Stomach (tissue), 9 donors: ENCODE measurements around the gene ZIC1. TPM values are rescaled to one million over a fixed set of nuclear protein-coding genes. Genes with fewer than 3 reads are reported as not detected.

Source experiments
- DNase-seq, 2 donors: peaks; one replicate each; pipeline versions ENCODE4 v3.0.0 to v3.0.0-alpha.2; 2013 to 2019
- H3K27ac ChIP-seq, 5 donors: fragments of 200-600 bp in 4 of 5; sonication (generic) in 4 of 5; one replicate each; pipeline ENCODE4 v1.5.1; 2013 to 2019; ENCODE audit warnings: mild to moderate bottlenecking in 1 of 5, moderate library complexity in 1 of 5
- H3K27me3 ChIP-seq, 3 donors: fragments of 200-600 bp; sonication (generic); one replicate each; pipeline ENCODE4 v1.5.1; 2017 to 2019; ENCODE audit warnings: mixed run types in 1 of 3
- H3K36me3 ChIP-seq, 4 donors: fragments of 200-600 bp; sonication (generic); 1 replicate in 3 of 4; 2 replicates in 1 of 4; pipeline ENCODE4 v1.5.1; 2016 to 2019
- H3K4me1 ChIP-seq, 4 donors: fragments of 200-600 bp; sonication (generic); one replicate each; pipeline ENCODE4 v1.5.1; 2016 to 2019
- H3K4me3 ChIP-seq, 4 donors: fragments of 200-600 bp; sonication (generic) in 3 of 4; one replicate each; pipeline ENCODE4 v1.5.1; 2016 to 2019; ENCODE audit warnings: mild to moderate bottlenecking in 1 of 4
- H3K9me3 ChIP-seq, 4 donors: fragments of 200-600 bp; sonication (generic); one replicate each; pipeline ENCODE4 v1.5.1; 2016 to 2019
- EP300 ChIP-seq: sonication (generic); formaldehyde crosslinking; IDR thresholded peaks from one replicate; pipeline ENCODE4 v1.6.1; 2017; ENCODE audit warnings: antibody characterized with exemption
- POLR2A ChIP-seq, 4 donors: fragments of 450-650 bp; IDR thresholded peaks; one replicate each; pipeline ENCODE4 v1.6.1; 2016; ENCODE audit warnings: antibody characterized with exemption in 4 of 4, control low read depth in 2 of 4, mild to moderate bottlenecking in 1 of 4, moderate library complexity in 1 of 4
- POLR2AphosphoS5 ChIP-seq, 3 donors: sonication (generic); formaldehyde crosslinking; IDR thresholded peaks; one replicate each; pipeline ENCODE4 v1.6.1; 2016; ENCODE audit warnings: antibody characterized with exemption in 3 of 3
- WGBS, 5 donors: extraction: QIAGEN DNeasy Blood & Tissue Kit in 3 of 5; methylation state at CpG; one replicate each; pipeline versions ENCODE4 v1.1.5 to v1.1.7; 2013 to 2018; 5-methylcytosine and 5-hydroxymethylcytosine counted together
- intact Hi-C: fragments of 100-400 bp; cut with DNase I; formaldehyde crosslinking; loops from one replicate; pipeline ENCODE4 v1.15.1; 2023; ENCODE audit warnings: low total_unique reads
- polyA plus RNA-seq, 3 donors: library from polyadenylated mRNA; stranded (reverse); fragments of 200-250 nt; gene quantifications; one replicate each; pipeline ENCODE4 v1.2.3, GENCODE V29; 2013
- total RNA-seq, 5 donors: library from RNA; depleted of rRNA; stranded (reverse); fragments of >200 nt; gene quantifications; one replicate each; pipeline versions ENCODE4 v1.1.0 to v1.2.3, GENCODE V29; 2014 to 2016
- TF ChIP-seq, protein P1 (sequence below), 7 experiments: fragments of 450-650 bp in 4 of 7; fragments of 200-600 bp in 3 of 7; sonication (generic) in 3 of 7; IDR thresholded peaks; one replicate each; pipeline ENCODE4 v1.5.1; 2016 to 2019; ENCODE audit warnings: antibody characterized with exemption in 7 of 7, control low read depth in 2 of 7, mild to moderate bottlenecking in 1 of 7
- donor health status: healthy with polysubstance abuse.
- donor health status: Bipolar disorder and iron deficiency.
- donor health status: healthy.

The ZIC1 gene
- total and polyA plus RNA-seq, 8 donors, result 0.76 TPM; not detected in 7

DNA sequence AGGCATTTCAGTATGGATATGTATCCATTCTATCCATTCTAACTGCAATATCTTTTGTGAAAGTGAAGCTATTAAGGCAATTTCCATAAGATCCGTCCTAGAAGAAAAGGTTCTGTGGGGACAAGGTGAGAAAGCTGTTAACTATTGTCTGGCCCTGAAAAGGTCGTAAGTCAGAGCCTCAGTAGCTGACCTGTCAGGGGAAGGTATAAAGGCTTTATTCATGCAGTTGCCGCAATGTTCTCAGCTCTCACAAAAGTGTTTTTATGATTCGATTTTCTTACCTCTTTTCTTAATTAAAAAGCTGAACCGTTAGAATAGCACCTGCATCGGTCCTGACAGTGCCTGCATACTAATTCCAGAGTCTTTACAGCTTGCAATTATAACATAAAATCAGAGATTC is 27.6 kb upstream of the ZIC1 start:
- Histone ChIP-seq H3K36me3 (no peaks in the 10 kb centered on the region), H3K9me3 (peaks cover 0 to 12% (median 2%) of the 10 kb centered on the region in 4 donors), H3K4me1 (no peaks in the 10 kb centered on the region), H3K27me3 (peaks cover 44 to 97% (median 84%) of the 10 kb centered on the region in 3 donors), H3K27ac (no peak overlapping the region), H3K4me3 (no peak overlapping the region)
- 6 to 11% (median 8%) methylated on average over 6 of the region's 6 CpGs for WGBS, 5 donors
- intact Hi-C loops, result no loop called here
- TF ChIP-seq, protein P1, sequence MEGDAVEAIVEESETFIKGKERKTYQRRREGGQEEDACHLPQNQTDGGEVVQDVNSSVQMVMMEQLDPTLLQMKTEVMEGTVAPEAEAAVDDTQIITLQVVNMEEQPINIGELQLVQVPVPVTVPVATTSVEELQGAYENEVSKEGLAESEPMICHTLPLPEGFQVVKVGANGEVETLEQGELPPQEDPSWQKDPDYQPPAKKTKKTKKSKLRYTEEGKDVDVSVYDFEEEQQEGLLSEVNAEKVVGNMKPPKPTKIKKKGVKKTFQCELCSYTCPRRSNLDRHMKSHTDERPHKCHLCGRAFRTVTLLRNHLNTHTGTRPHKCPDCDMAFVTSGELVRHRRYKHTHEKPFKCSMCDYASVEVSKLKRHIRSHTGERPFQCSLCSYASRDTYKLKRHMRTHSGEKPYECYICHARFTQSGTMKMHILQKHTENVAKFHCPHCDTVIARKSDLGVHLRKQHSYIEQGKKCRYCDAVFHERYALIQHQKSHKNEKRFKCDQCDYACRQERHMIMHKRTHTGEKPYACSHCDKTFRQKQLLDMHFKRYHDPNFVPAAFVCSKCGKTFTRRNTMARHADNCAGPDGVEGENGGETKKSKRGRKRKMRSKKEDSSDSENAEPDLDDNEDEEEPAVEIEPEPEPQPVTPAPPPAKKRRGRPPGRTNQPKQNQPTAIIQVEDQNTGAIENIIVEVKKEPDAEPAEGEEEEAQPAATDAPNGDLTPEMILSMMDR (IDR thresholded peaks at IDR 0.05), result no peak
- TF ChIP-seq EP300, result no peak
- TF ChIP-seq POLR2A (IDR thresholded peaks at IDR 0.05), result no peak
- no peak for TF ChIP-seq POLR2AphosphoS5 (IDR thresholded peaks at IDR 0.05)
- no peak for DNase-seq

DNA sequence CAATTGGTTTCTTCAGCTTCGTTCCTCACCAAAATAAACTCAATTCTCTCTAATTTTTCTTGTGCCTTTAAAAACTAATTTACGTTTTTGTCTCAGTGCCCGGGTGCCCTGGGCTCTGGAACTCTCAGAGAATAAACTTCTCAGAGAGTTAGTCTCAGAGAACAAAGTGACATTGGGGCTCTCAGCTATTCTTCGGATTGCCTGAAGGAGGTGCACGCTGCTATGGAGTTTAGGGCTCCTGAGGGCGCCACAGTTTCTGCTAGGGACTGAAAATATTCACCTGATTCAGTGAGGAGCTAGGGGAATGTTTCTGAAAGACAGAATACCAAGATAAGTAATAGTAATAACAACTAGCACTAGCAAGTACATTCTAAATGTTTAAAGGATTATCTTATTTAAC is 25.5 kb upstream of the ZIC1 start:
- intact Hi-C loops, result no loop called here
- no peaks in the 10 kb centered on the region for H3K36me3 ChIP-seq
- no peak overlapping the region for H3K4me3 ChIP-seq
- no peaks in the 10 kb centered on the region for H3K4me1 ChIP-seq
- no peak overlapping the region for H3K27ac ChIP-seq
- TF ChIP-seq EP300, result no peak
- TF ChIP-seq, protein P1 (IDR thresholded peaks at IDR 0.05), result no peak
- TF ChIP-seq POLR2AphosphoS5 (IDR thresholded peaks at IDR 0.05), result no peak
- TF ChIP-seq POLR2A (IDR thresholded peaks at IDR 0.05), result no peak
- H3K27me3 ChIP-seq, result peaks cover 38 to 97% (median 89%) of the 10 kb centered on the region in 3 donors
- peaks cover 0 to 16% (median 9%) of the 10 kb centered on the region in 4 donors for H3K9me3 ChIP-seq
- WGBS, 5 donors, result 2 to 6% (median 3%) methylated on average over 6 of the region's 6 CpGs
- DNase-seq, result no peak

DNA sequence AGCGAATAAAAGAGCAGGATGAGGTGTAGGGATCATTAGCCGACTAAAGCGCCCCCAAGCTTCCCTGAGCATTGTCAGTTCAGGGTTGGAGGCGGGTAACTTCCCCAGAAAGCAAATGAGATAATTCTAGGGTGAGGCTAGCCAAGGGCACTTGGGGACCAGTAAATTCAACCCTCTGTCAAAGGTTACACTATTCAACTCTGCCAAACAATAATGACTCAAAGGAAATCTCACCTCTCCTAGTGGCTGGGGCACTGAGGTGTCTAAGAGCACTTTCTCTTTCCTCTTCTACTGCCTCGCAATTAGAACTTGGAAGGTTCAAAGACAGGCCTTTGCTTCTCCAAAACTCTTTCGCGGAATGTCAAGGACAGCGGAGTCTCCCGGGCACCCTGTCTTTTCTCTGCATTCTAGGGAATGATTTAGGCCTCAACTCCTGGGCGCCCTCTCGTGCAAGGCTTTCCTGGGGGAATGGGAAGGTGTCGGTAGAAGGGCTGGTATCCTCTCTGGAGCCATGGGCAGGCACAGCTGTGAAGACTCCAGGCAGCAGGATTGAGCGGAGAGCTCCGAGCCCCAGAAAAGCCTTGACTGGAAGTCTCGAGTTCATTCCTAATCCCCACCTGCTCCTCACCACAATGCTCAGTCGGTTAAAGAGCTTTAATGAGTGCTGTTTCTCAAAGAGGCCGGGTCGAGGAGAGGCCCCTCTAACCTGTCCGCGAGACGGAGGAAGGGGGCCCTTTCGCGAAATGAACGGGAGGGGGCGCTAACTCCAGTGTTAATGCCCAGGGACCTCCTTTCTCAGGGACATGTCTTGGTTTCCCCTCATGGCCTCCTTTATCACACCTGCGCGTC is 24.7 kb upstream of the ZIC1 start:
- Histone ChIP-seq H3K9me3 (peaks cover 0 to 19% (median 13%) of the 10 kb centered on the region in 4 donors), H3K36me3 (no peaks in the 10 kb centered on the region), H3K4me1 (no peaks in the 10 kb centered on the region), H3K27ac (no peak overlapping the region), H3K27me3 (peaks cover 38 to 97% (median 91%) of the 10 kb centered on the region in 3 donors), H3K4me3 (no peak overlapping the region)
- intact Hi-C loops, result no loop called here
- TF ChIP-seq POLR2A (IDR thresholded peaks at IDR 0.05) (no peak), EP300 (no peak), POLR2AphosphoS5 (IDR thresholded peaks at IDR 0.05) (no peak)
- TF ChIP-seq, protein P1 (IDR thresholded peaks at IDR 0.05), result no peak
- WGBS, 5 donors, result 8 to 12% (median 10%) methylated on average over 25 to 27 of the region's 27 CpGs
- no peak for DNase-seq

DNA sequence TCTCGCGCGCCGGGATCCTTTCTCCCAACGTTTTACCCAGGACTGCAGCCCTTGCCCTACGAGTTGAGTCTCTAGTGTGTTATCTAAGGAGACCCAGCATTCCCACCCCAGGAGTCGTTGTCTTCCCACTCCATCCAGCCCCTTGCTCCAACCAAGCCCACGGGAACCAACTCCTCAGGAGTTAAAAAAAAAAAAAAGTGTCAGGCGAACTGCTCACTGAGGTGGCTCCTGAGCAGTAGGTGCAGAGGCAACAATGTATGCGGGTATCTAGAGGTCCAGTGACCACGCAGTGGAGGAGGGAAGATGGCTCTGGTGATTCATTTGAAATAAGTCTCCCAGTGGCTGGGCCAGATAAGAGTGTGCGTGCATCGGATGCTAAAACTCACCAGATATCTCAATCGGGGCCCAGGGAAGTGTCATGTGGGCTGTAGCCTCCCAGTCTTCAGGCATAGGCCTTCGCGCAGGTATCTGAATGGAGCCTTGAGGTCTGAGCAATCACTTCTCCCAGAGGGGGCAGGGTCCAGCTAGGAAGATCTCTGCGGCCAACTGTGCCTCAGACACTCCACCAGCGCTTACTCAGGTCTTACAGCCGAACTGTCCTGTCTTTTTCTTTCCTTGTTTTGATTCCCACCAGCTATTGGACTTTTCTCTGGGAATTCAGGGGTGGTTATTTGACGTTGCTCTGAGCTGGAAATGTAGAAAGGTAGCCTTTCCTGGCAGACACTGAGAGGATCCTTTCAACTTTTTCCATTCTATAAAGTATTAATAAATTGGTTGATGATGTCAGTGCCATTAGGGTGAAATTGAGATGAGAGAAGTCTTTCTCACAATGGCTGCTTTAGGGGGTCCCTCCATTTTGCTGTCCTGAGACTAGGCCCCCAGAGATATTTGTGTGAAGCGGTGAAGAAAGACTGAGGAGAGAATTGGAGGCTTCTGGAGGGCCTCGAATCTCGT is 23.8 kb upstream of the ZIC1 start:
- no peaks in the 10 kb centered on the region for H3K36me3 ChIP-seq
- WGBS, 5 donors, result 7 to 13% (median 10%) methylated on average over 23 of the region's 23 CpGs
- no peaks in the 10 kb centered on the region for H3K4me1 ChIP-seq
- no peak overlapping the region for H3K27ac ChIP-seq
- H3K4me3 ChIP-seq, result no peak overlapping the region
- intact Hi-C loops, result no loop called here
- H3K9me3 ChIP-seq, result peaks cover 0 to 28% (median 17%) of the 10 kb centered on the region in 4 donors
- TF ChIP-seq EP300 (no peak), POLR2AphosphoS5 (IDR thresholded peaks at IDR 0.05) (no peak), POLR2A (IDR thresholded peaks at IDR 0.05) (no peak)
- TF ChIP-seq, protein P1 (IDR thresholded peaks at IDR 0.05), result no peak
- H3K27me3 ChIP-seq, result peaks cover 42 to 97% (median 91%) of the 10 kb centered on the region in 3 donors
- no peak for DNase-seq
